Activated T-cell treated with anti-CD3 and anti-CD28 coated beads for 4 hours (primary cell): ENCODE measurements around the gene FAM185A.
"Not testable (repeated sequence)": the region's sequence is repeated elsewhere in the genome, so short reads cannot be mapped to it uniquely, and the experiment has no call there.

ENCODE experiments used
- DNase-seq: peaks from one replicate; pipeline ENCODE4 v3.0.0-alpha.2; 2020

FAM185A gene

DNA sequence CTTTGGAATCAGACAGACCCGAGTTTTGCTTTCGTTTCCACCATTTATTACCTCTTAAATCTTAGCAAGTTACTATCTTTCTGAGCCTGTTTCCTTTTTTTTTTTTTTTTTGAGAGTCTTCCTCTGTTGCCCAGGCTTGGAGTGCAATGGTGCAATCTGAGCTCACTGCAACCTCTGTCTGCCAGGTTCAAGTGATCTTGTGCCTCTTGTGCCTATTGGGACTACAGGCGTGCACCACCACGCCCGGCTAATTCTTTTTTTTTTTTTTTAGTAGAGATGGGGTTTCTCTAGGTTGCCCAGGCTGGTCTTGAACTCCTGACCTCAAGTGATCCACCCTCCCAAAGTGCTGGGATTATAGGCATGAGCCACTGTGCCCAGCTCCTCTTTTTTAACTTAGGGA, 84.5 kb downstream of the FAM185A start:
- no peak for DNase-seq

DNA sequence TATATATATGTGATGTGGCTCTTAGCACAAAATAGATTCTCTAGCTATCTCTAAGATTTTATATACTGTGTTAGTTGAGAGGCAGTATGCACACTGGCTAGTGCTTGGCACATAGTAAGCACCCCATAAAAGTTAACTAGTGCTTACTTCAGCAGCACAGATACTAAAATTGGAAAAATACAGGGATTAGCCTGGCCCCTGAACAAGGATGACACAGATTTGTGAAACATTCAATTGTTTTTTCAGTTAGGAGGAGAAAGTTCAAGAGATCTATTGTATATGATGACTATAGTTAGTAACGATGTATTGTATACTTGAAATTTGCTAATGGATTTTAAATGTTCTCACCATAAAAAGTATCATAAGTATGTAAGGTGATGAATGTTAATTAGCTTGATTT, 85.7 kb downstream of the FAM185A start:
- DNase-seq: no peak

DNA sequence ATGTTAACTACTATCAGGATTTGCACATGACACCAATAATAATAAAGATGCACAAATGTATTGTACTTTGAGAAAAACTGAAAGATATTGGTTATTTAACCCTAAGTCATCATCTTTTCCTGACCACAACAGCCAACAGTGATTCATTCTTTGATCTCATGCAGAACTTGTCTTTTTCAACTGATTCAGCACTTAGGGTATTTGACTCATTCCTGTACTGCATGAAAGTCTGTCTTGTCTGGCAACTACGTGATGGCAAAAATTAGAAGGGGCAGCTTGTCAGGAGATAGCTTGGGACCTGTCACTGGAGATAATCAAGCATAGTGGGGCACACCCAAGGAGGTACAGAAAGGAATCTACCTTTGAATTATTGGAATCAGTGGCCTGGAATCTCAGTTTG, 86.2 kb downstream of the FAM185A start:
- DNase-seq: no peak

DNA sequence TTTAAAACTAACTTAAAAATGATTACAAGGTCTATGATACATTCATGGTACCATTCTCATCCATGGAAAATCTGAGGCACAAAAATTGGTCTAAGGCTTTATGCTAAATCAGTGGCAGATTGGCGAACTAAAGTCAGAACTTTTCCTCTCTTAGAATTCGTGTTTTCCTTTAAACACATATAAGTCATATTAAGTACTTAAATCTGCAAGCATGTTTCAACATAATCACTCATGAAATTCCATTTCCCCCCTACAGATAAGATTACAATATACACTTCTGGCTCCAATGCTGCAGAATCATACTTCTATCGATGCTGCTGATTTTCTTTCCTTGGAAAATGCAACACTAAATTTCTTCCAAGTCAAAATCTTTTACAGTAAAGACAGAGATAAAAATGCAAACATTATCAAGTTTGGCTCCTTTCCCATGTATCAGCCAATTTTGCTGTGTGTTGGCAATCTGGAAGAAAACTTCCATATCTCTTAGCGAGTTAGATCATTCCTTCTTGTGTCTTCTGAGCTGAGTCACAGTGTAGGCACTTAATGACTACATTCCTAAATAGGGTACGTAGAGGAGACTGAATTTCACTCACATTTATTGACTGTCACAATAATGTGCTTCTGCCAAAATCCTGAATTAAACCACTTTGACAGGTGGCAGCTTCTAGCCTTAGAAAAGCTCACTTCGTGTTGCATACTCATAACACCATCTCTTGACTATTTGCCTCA, 87.6 kb downstream of the FAM185A start:
- no peak for DNase-seq

DNA sequence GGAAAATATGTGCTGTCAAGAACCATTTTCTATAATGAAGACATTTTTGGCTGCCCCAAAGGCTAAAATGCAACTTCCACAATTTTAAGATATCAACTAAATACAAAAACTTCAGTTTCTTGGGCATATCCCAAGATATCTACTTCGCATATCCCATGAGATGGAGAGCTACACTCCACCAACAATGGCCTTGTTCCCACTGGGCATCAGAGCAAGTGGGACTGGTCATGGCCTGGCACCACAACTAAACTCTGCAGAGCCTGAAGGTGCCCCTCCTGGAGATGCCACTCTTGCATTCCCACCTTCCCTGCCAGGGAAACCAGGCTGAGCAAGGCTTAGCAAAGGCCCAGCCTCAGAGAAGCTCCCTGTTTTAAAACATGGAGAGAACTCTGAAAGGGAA, 88.2 kb downstream of the FAM185A start:
- no peak for DNase-seq

DNA sequence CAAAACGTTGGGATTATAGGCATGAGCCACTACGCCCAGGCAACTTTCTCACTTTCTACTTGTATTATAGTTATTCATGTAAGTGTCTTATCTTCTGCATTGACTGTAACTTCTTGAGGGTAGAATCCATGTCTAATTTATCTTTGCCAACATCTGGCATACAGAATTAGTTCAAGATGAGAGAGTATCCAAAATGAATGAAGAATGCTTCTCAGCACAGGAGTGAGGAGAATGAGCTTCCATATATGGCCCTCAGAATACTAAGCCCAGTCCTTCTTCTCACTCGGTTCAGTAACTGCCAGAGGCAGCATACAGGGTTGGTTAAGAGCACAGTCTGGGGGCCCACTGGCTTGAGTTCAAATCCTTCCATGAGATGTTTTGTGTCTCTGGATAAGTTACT, 89.0 kb downstream of the FAM185A start:
- no peak for DNase-seq

DNA sequence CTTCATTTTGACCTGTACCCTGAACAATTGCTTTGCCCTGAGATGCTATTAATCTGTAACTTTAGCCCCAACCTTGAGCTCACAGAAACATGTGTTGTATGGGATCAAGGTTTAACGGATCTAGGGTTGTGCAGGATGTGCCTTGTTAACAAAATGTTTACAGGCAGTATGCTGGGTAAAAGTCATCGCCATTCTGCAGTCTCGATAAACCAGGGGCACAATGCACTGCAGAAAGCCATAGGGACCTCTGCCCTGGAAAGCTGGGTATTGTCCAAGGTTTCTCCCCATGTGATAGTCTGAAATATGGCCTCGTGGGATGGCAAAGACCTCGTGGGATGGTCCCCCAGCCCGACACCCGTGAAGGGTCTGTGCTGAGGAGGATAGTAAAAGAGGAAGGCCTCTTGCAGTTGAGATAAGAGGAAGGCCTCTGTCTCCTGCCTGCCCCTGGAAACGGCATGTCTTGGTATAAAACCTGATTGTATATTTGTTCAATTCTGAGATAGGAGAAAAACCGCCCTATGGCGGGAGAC, 89.8 kb downstream of the FAM185A start:
- not testable (repeated sequence) for DNase-seq

DNA sequence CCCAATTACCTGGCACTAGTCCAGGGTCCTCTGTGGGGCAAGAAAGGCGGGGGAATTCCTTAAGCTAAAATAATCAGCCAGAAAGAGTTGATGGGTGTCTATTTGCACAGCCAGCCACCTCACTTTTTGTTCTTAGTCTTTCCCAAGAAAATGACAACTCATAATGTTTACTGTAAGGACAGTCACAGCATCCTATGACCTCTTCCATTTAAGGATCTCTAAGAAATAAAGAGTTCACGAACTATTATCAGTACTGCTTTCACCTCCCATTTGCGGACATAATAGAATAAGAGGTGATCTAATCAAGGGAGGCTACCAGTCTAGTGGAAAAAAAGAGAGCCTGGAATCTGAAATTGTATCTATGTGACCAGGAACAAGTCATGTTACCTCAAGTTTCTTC, 91.6 kb downstream of the FAM185A start:
- DNase-seq: no peak

DNA sequence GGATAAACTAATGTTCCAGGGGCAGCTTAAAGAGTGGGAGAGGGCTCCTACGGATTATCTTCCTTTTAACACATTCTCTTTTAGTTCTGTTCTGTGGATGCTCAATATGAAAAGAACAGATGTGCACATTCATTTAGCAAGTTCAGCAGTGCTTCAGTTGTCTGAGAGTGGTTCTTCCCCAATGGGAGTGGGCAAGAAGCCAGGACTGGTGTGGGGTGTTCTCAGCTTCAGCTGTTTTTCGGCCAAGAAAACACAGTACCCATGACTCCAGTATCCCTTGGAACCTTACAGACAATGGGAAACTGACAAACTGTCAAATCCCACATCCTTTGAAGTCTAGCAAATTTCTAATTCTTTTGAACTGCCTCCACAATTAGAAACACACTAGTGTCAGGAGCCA, 92.5 kb downstream of the FAM185A start:
- DNase-seq: no peak

DNA sequence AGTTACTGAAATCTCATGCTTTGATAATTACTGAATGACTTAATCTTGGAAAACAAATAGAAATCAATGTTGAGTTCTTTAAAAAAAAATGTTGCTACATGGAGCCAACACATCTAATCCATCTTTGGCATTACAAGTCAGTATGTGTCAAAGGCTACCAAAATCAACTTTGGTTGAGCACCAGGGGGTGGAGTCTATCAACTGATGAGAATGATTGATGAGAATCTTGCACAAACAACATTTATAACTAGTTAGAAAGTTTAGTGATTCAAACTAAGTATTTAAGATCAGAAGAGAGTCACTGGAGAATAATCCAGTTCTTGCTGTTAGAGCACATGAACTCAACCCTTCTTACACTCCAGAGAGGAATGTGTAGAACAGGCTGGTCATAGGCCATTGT, 93.5 kb downstream of the FAM185A start:
- DNase-seq: no peak

DNA sequence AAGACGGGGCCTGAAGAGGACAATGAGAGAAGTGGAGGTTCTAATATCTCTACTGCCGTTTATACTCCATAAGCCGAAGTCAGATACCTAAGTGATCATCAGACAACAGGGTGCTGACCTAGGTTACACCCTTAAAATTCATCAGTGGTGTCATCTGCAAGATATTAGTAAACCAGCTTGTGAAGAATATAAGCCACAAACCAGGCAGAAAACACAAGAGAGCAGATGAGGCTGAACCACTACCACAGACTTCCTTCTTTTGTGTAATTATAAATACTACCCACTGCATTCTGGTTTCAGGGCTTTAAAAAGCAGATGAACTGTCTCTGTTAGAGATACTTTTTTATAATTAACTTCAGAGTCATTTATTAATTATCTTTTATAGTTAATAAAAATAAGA, 95.1 kb downstream of the FAM185A start:
- DNase-seq: no peak

DNA sequence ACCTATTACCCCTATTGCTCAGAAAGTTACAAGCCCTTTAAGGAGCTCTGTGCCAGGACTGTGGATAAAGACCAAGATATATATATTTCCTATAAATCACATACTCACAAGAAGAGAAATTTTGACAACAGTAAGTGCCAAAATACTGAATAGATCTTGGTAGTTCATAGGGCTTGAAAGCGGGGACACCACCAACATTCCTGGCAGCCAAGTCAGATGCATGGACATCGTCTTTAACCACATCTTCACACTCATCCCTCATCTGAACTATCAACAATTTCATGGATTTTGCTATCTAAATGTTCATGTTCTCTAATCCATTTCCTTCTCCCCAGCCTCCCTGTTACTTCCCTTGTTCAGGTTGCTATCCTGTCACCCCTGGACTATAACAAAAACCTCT, 96.5 kb downstream of the FAM185A start:
- DNase-seq: no peak

DNA sequence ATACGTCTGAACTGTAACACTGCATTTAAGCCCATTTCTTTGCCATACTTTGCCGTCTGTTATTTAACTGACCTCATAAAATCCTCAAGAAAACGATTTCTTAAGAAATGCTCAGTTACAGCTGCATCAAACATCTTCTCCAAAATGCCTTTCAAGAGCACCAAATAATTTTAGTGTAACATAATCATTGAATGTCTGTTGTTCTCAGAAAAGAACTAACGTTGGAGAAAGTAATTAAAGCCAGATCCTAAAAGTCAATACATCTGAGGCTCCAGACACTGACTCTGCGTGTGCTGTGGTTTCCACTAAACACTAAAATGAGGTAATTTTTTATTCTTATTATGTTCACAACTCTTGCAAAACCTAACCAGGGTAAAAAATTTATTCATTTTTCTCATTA, 100.3 kb downstream of the FAM185A start:
- no peak for DNase-seq

DNA sequence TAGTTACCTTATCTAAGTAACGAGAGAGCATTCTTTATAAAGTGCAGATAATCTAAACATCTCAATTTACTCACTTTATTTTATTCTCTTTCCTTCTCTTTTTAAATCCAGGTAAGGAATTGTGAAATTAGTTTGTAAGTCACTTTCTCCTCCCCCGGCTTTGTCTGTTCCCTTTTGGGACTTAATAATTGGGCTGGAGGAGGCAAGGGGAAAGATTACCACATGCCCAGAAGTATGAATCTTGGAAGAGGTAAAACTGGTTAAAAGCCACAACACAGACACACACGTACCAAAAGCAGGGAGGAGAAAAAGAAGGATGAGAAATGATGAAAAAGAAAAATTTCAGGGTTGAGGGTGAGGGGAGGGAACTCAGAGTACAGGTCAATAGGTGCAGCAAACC, 100.7 kb downstream of the FAM185A start:
- DNase-seq: no peak

DNA sequence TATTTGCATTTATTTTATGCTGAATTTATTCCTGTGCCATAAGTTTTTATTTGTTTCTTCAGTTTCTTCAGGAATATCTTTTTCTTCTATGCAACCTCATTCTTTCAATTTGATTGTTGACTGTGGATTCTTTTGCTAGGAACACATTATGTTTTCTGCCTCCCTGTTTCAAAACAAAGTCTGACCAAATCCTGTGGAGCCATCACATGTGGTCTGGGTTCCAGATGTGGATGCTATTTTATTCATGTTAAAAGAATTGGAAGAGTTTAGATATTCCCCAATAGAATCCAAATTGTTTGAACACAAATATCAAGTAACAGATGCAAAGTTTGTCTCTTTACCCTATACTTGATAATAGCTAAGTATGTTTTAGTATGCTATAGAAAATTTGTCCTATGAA, 107.2 kb downstream of the FAM185A start:
- DNase-seq: no peak
